NT2/D1 (cell line): ENCODE measurements around the gene CCDC174.

Source experiments
- SUZ12 ChIP-seq: IDR thresholded peaks from 2 replicates; pipeline ENCODE4 v1.6.1; 2011; ENCODE audit not compliant: insufficient read length, insufficient read depth; ENCODE audit errors: extremely low read depth
- YY1 ChIP-seq: IDR thresholded peaks from 2 replicates; pipeline ENCODE4 v1.6.1; 2011; ENCODE audit not compliant: insufficient read length, insufficient read depth
- ZNF274 ChIP-seq: IDR thresholded peaks from 2 replicates; pipeline ENCODE4 v1.6.1; 2011; ENCODE audit warnings: mild to moderate bottlenecking, low read depth, low read length

DNA sequence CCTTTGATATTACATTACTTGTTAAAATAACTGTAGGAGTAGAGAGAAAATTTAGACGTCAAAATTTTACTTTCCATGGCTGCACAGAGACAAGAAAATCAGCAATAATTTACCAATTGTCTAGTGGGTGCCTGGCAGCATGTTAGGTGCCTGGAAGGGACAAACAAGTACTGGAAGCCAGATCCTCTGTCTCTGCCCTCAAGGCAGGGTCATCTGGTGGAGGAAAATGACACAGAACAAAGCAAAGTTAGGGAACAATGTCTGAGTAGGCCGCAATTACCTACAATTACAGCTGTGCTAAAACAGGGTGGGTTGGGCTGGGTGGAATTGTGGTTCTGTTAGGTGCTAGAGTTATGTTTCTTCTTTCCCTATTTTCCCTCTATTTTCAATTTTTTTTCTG is 7.4 kb downstream of the CCDC174 start:
- TF ChIP-seq ZNF274, result no peak
- TF ChIP-seq YY1, result no peak
- no peak for TF ChIP-seq SUZ12
